RWPE2 (cell line): ENCODE data around the gene NLK.

Source experiments
- ATAC-seq: fragments of 200-7000 bp; cut with Tn5 transposase; 3 replicates; pipeline ENCODE4 v1.9.1; 2021; ENCODE audit warnings: low read depth
- DNase-seq: peaks from one replicate; pipeline ENCODE4 v3.0.0-alpha.2; 2020; ENCODE audit warnings: low spot score
- H3K27ac ChIP-seq: fragments of 450-650 bp; 2 replicates; pipeline ENCODE4 v1.5.1; 2017; ENCODE audit warnings: mild to moderate bottlenecking; ENCODE audit not compliant: poor library complexity, severe bottlenecking
- H3K27me3 ChIP-seq: fragments of 250-450 bp; sonication (Bioruptor Pico); 2 replicates; pipeline ENCODE4 v1.5.1; 2021; ENCODE audit warnings: mild to moderate bottlenecking, moderate library complexity; ENCODE audit not compliant: insufficient read depth, poor library complexity, severe bottlenecking
- H3K36me3 ChIP-seq: fragments of 250-450 bp; sonication (Bioruptor Pico); 2 replicates; pipeline ENCODE4 v1.5.1; 2020; ENCODE audit warnings: low read depth, mild to moderate bottlenecking, moderate library complexity
- H3K4me1 ChIP-seq: fragments of 250-450 bp; sonication (Bioruptor Pico); 2 replicates; pipeline ENCODE4 v1.5.1; 2021; ENCODE audit warnings: mild to moderate bottlenecking, moderate library complexity; ENCODE audit not compliant: insufficient read depth, poor library complexity, severe bottlenecking
- H3K4me3 ChIP-seq: fragments of 250-450 bp; sonication (Bioruptor Pico); 2 replicates; pipeline ENCODE4 v1.5.1; 2021; ENCODE audit warnings: mild to moderate bottlenecking, moderate library complexity; ENCODE audit not compliant: severe bottlenecking
- H3K9me3 ChIP-seq: fragments of 250-450 bp; sonication (Bioruptor Pico); 2 replicates; pipeline ENCODE4 v1.5.1; 2021; ENCODE audit warnings: mild to moderate bottlenecking, moderate library complexity; ENCODE audit not compliant: severe bottlenecking
- TF ChIP-seq, protein P1 (sequence below): fragments of 450-650 bp; IDR thresholded peaks from one replicate; pipeline ENCODE4 v1.5.1; 2017; ENCODE audit warnings: mild to moderate bottlenecking, moderate library complexity; ENCODE audit not compliant: poor library complexity, severe bottlenecking

NLK gene

DNA sequence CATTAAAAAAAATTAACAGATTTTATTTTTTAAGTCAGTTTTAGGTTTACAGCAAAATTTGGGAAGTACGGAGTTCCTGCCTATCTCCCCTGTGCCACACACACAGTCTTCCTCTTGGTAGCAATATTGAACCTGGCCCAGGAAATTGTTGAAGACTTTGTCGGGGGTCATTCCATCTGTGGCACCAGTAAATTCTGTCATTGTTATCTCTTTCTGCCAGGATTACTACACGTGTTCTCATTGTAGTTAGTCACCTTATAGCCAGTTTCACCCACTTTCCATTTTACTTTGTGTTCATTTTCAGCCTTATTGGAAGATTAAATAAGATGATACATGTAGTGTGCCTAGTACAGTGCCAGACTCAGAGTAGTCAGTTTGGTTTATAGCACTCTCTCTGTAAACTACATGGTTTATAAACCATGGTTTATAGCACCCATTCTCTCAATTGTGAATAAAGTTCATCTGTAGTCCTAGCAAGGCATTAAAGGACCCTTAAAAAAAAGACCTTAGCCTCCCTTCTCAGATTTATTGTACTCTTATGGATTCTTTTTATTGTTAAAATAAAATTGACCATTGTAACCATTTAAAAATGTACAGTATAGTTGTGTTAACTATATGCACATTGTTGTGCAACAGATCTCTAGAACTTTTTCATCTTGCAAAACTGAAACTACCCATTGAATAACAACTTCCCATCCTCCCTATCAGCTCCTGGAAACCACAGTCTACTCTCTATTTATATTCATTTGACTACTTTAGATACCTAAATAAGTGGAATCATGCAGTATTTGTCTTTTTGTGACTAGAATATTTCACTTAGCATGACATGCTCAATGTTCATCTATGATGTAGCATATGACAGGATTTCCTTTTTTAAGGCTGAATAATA, 36.1 kb downstream of the NLK start:
- peaks cover 15% of the 10 kb centered on the region for H3K36me3 ChIP-seq
- H3K27ac ChIP-seq = no peak overlapping the region
- ATAC-seq (no peak), DNase-seq (no peak)
- no peaks in the 10 kb centered on the region for H3K4me1 ChIP-seq
- TF ChIP-seq, protein P1, sequence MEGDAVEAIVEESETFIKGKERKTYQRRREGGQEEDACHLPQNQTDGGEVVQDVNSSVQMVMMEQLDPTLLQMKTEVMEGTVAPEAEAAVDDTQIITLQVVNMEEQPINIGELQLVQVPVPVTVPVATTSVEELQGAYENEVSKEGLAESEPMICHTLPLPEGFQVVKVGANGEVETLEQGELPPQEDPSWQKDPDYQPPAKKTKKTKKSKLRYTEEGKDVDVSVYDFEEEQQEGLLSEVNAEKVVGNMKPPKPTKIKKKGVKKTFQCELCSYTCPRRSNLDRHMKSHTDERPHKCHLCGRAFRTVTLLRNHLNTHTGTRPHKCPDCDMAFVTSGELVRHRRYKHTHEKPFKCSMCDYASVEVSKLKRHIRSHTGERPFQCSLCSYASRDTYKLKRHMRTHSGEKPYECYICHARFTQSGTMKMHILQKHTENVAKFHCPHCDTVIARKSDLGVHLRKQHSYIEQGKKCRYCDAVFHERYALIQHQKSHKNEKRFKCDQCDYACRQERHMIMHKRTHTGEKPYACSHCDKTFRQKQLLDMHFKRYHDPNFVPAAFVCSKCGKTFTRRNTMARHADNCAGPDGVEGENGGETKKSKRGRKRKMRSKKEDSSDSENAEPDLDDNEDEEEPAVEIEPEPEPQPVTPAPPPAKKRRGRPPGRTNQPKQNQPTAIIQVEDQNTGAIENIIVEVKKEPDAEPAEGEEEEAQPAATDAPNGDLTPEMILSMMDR = no peak
- H3K9me3 ChIP-seq = no peaks in the 10 kb centered on the region
- no peaks in the 10 kb centered on the region for H3K27me3 ChIP-seq
- no peak overlapping the region for H3K4me3 ChIP-seq

GRCh38 chr17:28081467-28081866, 39.0 kb downstream of the NLK start:
- ATAC-seq = no peak
- Histone ChIP-seq H3K27me3 (no peaks in the 10 kb centered on the region), H3K4me1 (peaks cover 4% of the 10 kb centered on the region), H3K36me3 (peaks cover 11% of the 10 kb centered on the region; the same call in 1 of the 2 replicates), H3K27ac (no peak overlapping the region), H3K4me3 (no peak overlapping the region), H3K9me3 (no peaks in the 10 kb centered on the region)
- TF ChIP-seq, protein P1 = no peak
- no peak for DNase-seq

DNA sequence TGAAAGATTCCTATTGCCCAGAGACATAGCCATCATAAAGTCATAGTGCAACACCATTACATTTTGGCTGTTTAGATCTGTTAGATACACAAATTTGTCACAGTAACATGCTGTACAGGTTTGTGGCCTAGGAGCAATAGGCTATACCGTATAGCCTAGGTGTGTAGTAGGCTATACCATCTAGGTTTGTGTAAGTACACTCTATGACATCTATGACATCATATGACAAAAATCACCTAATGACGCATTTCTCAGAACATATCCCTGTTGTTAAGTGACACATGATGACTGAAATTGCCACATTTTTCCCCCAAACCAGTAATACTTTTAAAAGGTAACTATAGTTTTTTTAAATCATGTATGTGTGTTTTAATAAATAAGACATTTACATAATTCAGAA, 43.3 kb downstream of the NLK start:
- no peaks in the 10 kb centered on the region for H3K9me3 ChIP-seq
- peaks cover 6% of the 10 kb centered on the region for H3K4me1 ChIP-seq
- peaks cover 5% of the 10 kb centered on the region for H3K36me3 ChIP-seq
- no peaks in the 10 kb centered on the region for H3K27me3 ChIP-seq
- TF ChIP-seq, protein P1 = no peak
- DNase-seq (no peak), ATAC-seq (no peak)
- no peak overlapping the region for H3K4me3 ChIP-seq
- H3K27ac ChIP-seq = no peak overlapping the region

DNA sequence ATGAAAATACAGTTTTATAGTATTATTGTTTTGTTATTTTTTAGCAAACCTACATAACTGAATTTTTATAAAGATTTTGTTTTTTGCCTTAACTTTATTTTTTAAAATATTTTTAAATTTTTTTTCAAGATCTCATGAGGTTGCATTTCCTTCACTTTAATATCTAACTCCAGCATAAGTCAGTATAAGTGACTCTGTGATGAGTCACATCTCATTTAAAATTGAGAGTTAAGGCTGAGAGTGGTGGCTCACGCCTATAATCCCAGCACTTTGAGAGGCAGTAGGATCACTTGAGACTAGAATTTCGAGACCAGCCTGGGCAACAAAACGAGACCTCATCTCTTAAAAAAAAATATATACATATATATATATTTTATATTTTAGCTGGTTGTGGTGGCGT, 44.0 kb downstream of the NLK start:
- TF ChIP-seq, protein P1 = no peak
- Histone ChIP-seq H3K36me3 (peaks cover 5% of the 10 kb centered on the region), H3K4me3 (no peak overlapping the region), H3K9me3 (no peaks in the 10 kb centered on the region), H3K4me1 (peaks cover 6% of the 10 kb centered on the region), H3K27ac (no peak overlapping the region), H3K27me3 (no peaks in the 10 kb centered on the region)
- DNase-seq = no peak
- ATAC-seq = peak; percentile 71; the same call in 2 of the 3 replicates

- no peaks in the 10 kb centered on the region for H3K27me3 ChIP-seq
- H3K4me1 ChIP-seq = peaks cover 6% of the 10 kb centered on the region
- TF ChIP-seq, protein P1 = no peak
- H3K27ac ChIP-seq = no peak overlapping the region
- H3K9me3 ChIP-seq = no peaks in the 10 kb centered on the region
- peaks cover 5% of the 10 kb centered on the region for H3K36me3 ChIP-seq
- ATAC-seq (no peak), DNase-seq (no peak)
- no peak overlapping the region for H3K4me3 ChIP-seq
Observed at GRCh38 chr17:28087743-28088142, 45.3 kb downstream of the NLK start.
